GM19193 (cell line): ENCODE measurements around the gene PRR23E.

Source experiments
- POLR2A ChIP-seq: IDR thresholded peaks from 4 replicates; pipeline ENCODE4 v1.6.1; 2011; ENCODE audit not compliant: insufficient read depth, insufficient read length; ENCODE audit errors: extremely low read depth

The PRR23E gene

GRCh38 chr3:127209155-127209839, 16.4 kb downstream of the PRR23E start:
- no peak for TF ChIP-seq POLR2A

- no peak for TF ChIP-seq POLR2A
Observed at GRCh38 chr3:127209840-127210653, 17.1 kb downstream of the PRR23E start.

- TF ChIP-seq POLR2A, result no peak
Observed at GRCh38 chr3:127210654-127210943, 17.7 kb downstream of the PRR23E start.

GRCh38 chr3:127211118-127212060, 18.5 kb downstream of the PRR23E start:
- TF ChIP-seq POLR2A, result no peak

- TF ChIP-seq POLR2A, result no peak
Observed at GRCh38 chr3:127212231-127212630, 19.3 kb downstream of the PRR23E start.

- no peak for TF ChIP-seq POLR2A
Observed at GRCh38 chr3:127212711-127213110, 19.8 kb downstream of the PRR23E start.

GRCh38 chr3:127213381-127213918, 20.5 kb downstream of the PRR23E start:
- TF ChIP-seq POLR2A, result no peak

- no peak for TF ChIP-seq POLR2A
Observed at GRCh38 chr3:127214975-127215374, 22.0 kb downstream of the PRR23E start.

GRCh38 chr3:127215714-127216414, 22.9 kb downstream of the PRR23E start:
- TF ChIP-seq POLR2A, result no peak

- no peak for TF ChIP-seq POLR2A
Observed at GRCh38 chr3:127216415-127217261, 23.7 kb downstream of the PRR23E start.

GRCh38 chr3:127217596-127218453, 24.9 kb downstream of the PRR23E start:
- TF ChIP-seq POLR2A, result no peak

- no peak for TF ChIP-seq POLR2A
Observed at GRCh38 chr3:127218454-127218922, 25.6 kb downstream of the PRR23E start.

GRCh38 chr3:127220497-127220896, 27.6 kb downstream of the PRR23E start:
- TF ChIP-seq POLR2A, result no peak

- TF ChIP-seq POLR2A, result no peak
Observed at GRCh38 chr3:127221037-127221436, 28.1 kb downstream of the PRR23E start.
